NCI-H1694 (cell line): ENCODE measurements around the gene SMAD6.
A peak's percentile ranks its signal among the peaks of the same experiment; 100 is the strongest.
"Not testable (repeated sequence)": the region's sequence is repeated elsewhere in the genome, so short reads cannot be mapped to it uniquely, and the experiment has no call there.

ENCODE experiments used
- DNase-seq: peaks from one replicate; lab custom pipeline; 2025; lab: John Stamatoyannopoulos, UW

Gene SMAD6

GRCh38 chr15:66675446-66675845, 26.6 kb upstream of the SMAD6 start:
- DNase-seq = no peak

GRCh38 chr15:66677336-66677735, 24.7 kb upstream of the SMAD6 start:
- no peak for DNase-seq

- DNase-seq = no peak
These were observed 22.9 kb upstream of the SMAD6 start for GRCh38 chr15:66679061-66679656.

GRCh38 chr15:66679657-66680108, 22.4 kb upstream of the SMAD6 start:
- DNase-seq = no peak

GRCh38 chr15:66680502-66680901, 21.5 kb upstream of the SMAD6 start:
- DNase-seq = no peak

GRCh38 chr15:66681395-66681794, 20.6 kb upstream of the SMAD6 start:
- DNase-seq = no peak

GRCh38 chr15:66682246-66682645, 19.8 kb upstream of the SMAD6 start:
- no peak for DNase-seq

GRCh38 chr15:66682865-66683264, 19.2 kb upstream of the SMAD6 start:
- no peak for DNase-seq

- DNase-seq = no peak
These were observed 17.8 kb upstream of the SMAD6 start for GRCh38 chr15:66684136-66684681.

GRCh38 chr15:66685638-66686150, 16.3 kb upstream of the SMAD6 start:
- no peak for DNase-seq

GRCh38 chr15:66690912-66691311, 11.1 kb upstream of the SMAD6 start:
- not testable (repeated sequence) for DNase-seq

- no peak for DNase-seq
These were observed 10.3 kb upstream of the SMAD6 start for GRCh38 chr15:66691727-66692126.

- DNase-seq = no peak
These were observed 9.6 kb upstream of the SMAD6 start for GRCh38 chr15:66692391-66692790.

GRCh38 chr15:66692808-66693596, 9.0 kb upstream of the SMAD6 start:
- no peak for DNase-seq

GRCh38 chr15:66696770-66697169, 5.3 kb upstream of the SMAD6 start:
- DNase-seq = no peak

GRCh38 chr15:66698318-66698961, 3.6 kb upstream of the SMAD6 start:
- no peak for DNase-seq

- DNase-seq = no peak
These were observed 3.1 kb upstream of the SMAD6 start for GRCh38 chr15:66698971-66699370.

GRCh38 chr15:66700412-66700801, 1.6 kb upstream of the SMAD6 start:
- DNase-seq = no peak

- DNase-seq = peak; percentile 65
These were observed 1.1 kb upstream of the SMAD6 start for GRCh38 chr15:66700802-66701421.

GRCh38 chr15:66701422-66702034, 508 bp upstream of the SMAD6 start:
- DNase-seq = no peak

- no peak for DNase-seq
These were observed 927 bp downstream of the SMAD6 start for GRCh38 chr15:66702787-66703539.
